Lower lobe of right lung (tissue), 2 donors: ENCODE results near the gene SSR1. TPM values are rescaled to one million over a fixed set of nuclear protein-coding genes. Genes with fewer than 3 reads are reported as not detected.
A peak's percentile ranks its signal among the peaks of the same experiment; 100 is the strongest.
"Not testable (repeated sequence)": the region's sequence is repeated elsewhere in the genome, so short reads cannot be mapped to it uniquely, and the experiment has no call there.

Experiments
- ATAC-seq, 2 donors: fragments of 200-7000 bp; cut with Tn5 transposase; one replicate each; pipeline ENCODE4 v1.9.1; 2020 to 2022; ENCODE audit warnings: mild to moderate bottlenecking in 2 of 2, moderate library complexity in 2 of 2
- DNase-seq: peaks from one replicate; pipeline ENCODE4 v3.0.0-alpha.2; 2020
- H3K27ac ChIP-seq: fragments of 200-600 bp; one replicate; pipeline ENCODE4 v1.8.0; 2022
- H3K27me3 ChIP-seq: fragments of 200-600 bp; one replicate; pipeline ENCODE4 v1.8.0; 2022; ENCODE audit warnings: low read depth
- H3K36me3 ChIP-seq: fragments of 200-600 bp; one replicate; pipeline ENCODE4 v1.8.0; 2022; ENCODE audit warnings: mild to moderate bottlenecking
- H3K4me1 ChIP-seq: fragments of 200-600 bp; one replicate; pipeline ENCODE4 v1.8.0; 2022
- H3K4me3 ChIP-seq: fragments of 200-600 bp; one replicate; pipeline ENCODE4 v1.8.0; 2022; ENCODE audit warnings: mild to moderate bottlenecking
- H3K9me3 ChIP-seq: fragments of 200-600 bp; one replicate; pipeline ENCODE4 v1.8.0; 2022
- CTCF ChIP-seq: fragments of 200-600 bp; IDR thresholded peaks from one replicate; pipeline ENCODE4 v1.8.0; 2022; ENCODE audit warnings: antibody characterized with exemption, mild to moderate bottlenecking
- intact Hi-C: fragments of 100-400 bp; cut with DNase I; formaldehyde crosslinking; loops from one replicate; pipeline ENCODE4 v1.11.0; 2022
- long read RNA-seq: library from polyadenylated mRNA; unstranded; transcript quantifications from one replicate; pipeline ENCODE4 v2.0.0, GENCODE V29; 2021
- total RNA-seq: library from RNA; stranded (reverse); fragmentation: NEBNext Ultra II Directional; extraction: Animal tissue kit (Norgen Biotek cat#: 25700); gene quantifications from one replicate; pipeline ENCODE4 v1.2.1, GENCODE V29; 2021
- donor health status: DM: no; HTN: yes; CAD: no; lungs with severe emphysema.

The SSR1 gene
- total RNA-seq: 127 TPM
- long read RNA-seq, full-length matches to known transcripts: 158 of 183 reads
- long read RNA-seq, partial matches to known transcripts: 3 of 183 reads
- long read RNA-seq, other reads (novel, unspliced or antisense): 22 of 183 reads

- Histone ChIP-seq H3K4me3 (peak within 1 kb of the TSS; percentile 96), H3K27ac (peak within 1 kb of the TSS; percentile 93), H3K4me1 (peaks cover 41% of the 10 kb centered on the region), H3K27me3 (no peaks in the 10 kb centered on the region), H3K9me3 (no peaks in the 10 kb centered on the region), H3K36me3 (peaks cover 18% of the 10 kb centered on the region)
- ATAC-seq (peak; percentile 100), DNase-seq (peak; percentile 99)
- no peak for TF ChIP-seq CTCF
- intact Hi-C loops: no loop called here
Observed at GRCh38 chr6:7312616-7313504, at the start of gene SSR1. SSR1 (minus strand) TSS chr6:7313199; CDS start chr6:7313120, 79 bp downstream.

- H3K9me3 ChIP-seq, DNase-seq, ATAC-seq, H3K36me3 ChIP-seq, H3K4me1 ChIP-seq, H3K27me3 ChIP-seq, H3K27ac ChIP-seq, intact Hi-C loops, H3K4me3 ChIP-seq: not testable (repeated sequence)
Observed at GRCh38 chr6:7351916-7352315, 38.9 kb upstream of the SSR1 start.

GRCh38 chr6:7350591-7350990 is 37.6 kb upstream of the SSR1 start:
- H3K9me3 ChIP-seq, intact Hi-C loops, H3K27ac ChIP-seq, ATAC-seq, H3K27me3 ChIP-seq, DNase-seq, H3K4me3 ChIP-seq, H3K36me3 ChIP-seq, H3K4me1 ChIP-seq: not testable (repeated sequence)

- H3K27me3 ChIP-seq, ATAC-seq, H3K9me3 ChIP-seq, intact Hi-C loops, H3K4me1 ChIP-seq, H3K36me3 ChIP-seq, H3K27ac ChIP-seq, DNase-seq, H3K4me3 ChIP-seq: not testable (repeated sequence)
Observed at GRCh38 chr6:7347551-7347997, 34.6 kb upstream of the SSR1 start.

- H3K4me1 ChIP-seq, intact Hi-C loops, DNase-seq, H3K4me3 ChIP-seq, H3K27ac ChIP-seq, H3K9me3 ChIP-seq, ATAC-seq, H3K27me3 ChIP-seq, H3K36me3 ChIP-seq: not testable (repeated sequence)
Observed at GRCh38 chr6:7344773-7345450, 31.9 kb upstream of the SSR1 start.

- H3K27me3 ChIP-seq: no peaks in the 10 kb centered on the region
- H3K36me3 ChIP-seq: no peaks in the 10 kb centered on the region
- intact Hi-C loops: no loop called here
- H3K4me3 ChIP-seq: no peak overlapping the region
- H3K9me3 ChIP-seq: no peaks in the 10 kb centered on the region
- ATAC-seq: no peak
- DNase-seq: no peak
- no peak for TF ChIP-seq CTCF
- no peak overlapping the region for H3K27ac ChIP-seq
- no peaks in the 10 kb centered on the region for H3K4me1 ChIP-seq
Observed at GRCh38 chr6:7343546-7344475, 30.8 kb upstream of the SSR1 start.
